GM23248 (cell line): Measurements from ENCODE around the gene GNAL.

Experiments used
- EZH2 ChIP-seq: fragments of 200-600 bp; sonication (generic); IDR thresholded peaks from 2 replicates; pipeline ENCODE4 v1.6.1; 2018; ENCODE audit warnings: antibody characterized with exemption, mild to moderate bottlenecking; ENCODE audit not compliant: insufficient read depth, poor library complexity, severe bottlenecking
- EZH2phosphoT487 ChIP-seq: fragments of 200-600 bp; sonication (generic); IDR thresholded peaks from 2 replicates; pipeline ENCODE4 v1.6.1; 2018; ENCODE audit warnings: antibody characterized with exemption, moderate library complexity, mild to moderate bottlenecking, low read depth; ENCODE audit not compliant: insufficient read depth

GRCh38 chr18:11729556-11729955 is 40.5 kb downstream of the GNAL start:
- TF ChIP-seq EZH2 (no peak), EZH2phosphoT487 (no peak)
